NCI-H82 treated with DMSO at 0.1 percent for 48 hours (cell line): Measurements from ENCODE around the gene CDH1.

Source experiments
- DNase-seq: peaks from one replicate; lab custom pipeline; 2025; ENCODE audit not compliant: unreplicated experiment; lab: John Stamatoyannopoulos, UW

Gene CDH1

GRCh38 chr16:68759062-68759461 is 22.0 kb downstream of the CDH1 start:
- no peak for DNase-seq

DNA sequence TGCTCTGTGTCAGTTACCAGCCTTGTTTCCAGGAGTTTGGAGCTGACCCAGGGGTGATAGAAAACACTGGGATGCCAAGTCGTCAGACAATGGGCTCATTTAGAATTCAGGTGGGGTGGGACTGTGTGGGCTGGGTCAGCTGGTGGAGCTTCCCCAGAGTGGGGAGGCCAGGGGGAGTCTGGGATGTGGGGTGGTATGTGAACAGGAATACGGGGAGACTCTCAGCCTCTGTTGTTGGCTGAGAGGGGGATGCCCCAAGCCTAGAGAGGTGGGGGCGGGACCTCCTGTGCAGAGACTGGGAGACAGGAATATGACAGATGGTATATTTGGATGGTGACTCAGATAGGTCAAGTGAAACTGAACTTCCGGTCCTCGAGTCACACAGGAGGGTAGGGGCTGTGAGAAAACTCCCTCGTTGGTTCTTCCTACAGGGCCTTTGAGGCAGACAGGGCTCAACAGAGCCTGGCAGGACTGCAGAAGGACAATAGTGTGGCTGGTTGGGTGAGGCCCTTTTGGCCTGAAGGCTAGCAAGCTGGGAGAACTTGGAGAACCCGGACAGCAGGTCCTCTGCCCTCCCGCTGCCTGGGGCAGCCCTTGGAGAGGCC is 23.7 kb downstream of the CDH1 start:
- no peak for DNase-seq

DNA sequence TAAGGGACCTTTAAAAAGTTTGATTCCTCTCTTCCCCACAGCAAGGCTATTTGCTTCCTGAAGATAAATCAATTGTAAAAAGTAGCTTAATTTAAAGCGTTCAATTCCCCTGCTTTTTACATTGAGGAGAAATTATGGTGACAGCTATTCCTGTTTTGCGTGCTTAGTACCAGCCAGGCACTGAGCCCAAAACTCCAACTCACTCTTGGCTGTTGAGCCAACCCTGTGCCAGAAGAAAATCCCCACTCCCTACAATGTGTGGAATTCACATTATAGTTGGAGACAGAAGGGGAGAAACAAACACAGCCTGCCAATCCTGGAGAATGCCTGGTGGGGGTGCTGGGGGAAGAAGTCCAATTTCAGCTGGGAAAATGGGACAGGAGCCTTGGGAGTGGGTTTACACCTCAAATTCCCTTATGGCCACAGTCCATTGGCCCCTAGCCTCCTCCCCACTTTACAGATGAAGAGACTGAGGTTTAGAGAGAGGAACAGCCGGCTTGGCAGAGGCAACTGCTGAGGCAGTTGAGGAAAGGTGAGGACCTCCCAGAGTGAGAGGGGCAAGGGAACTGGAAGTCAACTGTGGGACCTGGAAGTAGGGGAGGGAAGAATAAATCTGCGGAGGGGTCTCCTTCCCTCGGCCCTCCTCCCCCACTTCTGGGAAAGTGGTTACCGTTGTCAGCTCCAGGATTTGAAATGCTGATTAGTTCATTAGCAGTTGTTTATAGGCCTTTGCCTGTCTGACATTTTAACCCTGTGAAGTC is 26.1 kb downstream of the CDH1 start:
- DNase-seq = no peak

- DNase-seq = no peak
Measured at GRCh38 chr16:68764862-68765261, 27.8 kb downstream of the CDH1 start.

DNA sequence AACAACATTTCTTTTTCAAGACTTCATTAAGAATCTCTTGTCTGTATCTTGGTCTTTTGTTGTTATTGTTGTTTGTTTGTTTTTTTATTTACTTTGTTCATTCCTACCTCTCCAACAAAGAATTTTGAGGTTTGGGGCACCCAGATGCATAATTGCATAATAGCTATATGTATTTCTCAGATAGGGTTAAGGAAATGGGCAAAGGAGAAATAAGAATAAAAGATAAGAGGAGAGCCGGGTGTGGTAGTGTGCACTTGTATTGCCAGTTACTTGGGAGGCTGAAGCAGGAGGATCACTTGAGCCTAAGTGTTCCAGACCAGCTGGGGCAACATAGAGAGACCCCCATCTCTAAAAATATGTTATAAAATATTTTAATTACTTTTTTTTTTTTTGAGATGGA is 30.5 kb downstream of the CDH1 start:
- DNase-seq = no peak

DNA sequence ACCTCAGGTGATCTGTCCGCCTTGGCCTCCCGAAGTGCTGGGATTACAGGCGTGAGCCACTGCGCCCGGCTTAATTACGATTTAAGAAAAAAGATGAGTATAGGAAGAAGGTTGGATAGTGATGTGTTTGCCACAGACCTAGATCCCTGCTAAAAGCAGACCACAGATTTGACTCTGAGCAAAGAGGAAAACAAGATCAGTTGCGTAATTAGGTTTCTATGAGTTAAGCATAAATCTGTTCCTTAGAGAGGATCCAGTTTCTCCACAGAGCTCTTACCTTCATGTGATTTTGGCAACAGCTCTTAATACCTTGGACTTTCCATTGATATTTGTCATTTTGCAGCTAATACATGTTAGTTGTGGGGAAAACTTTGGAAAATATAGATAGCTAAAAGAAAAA is 31.1 kb downstream of the CDH1 start:
- DNase-seq = peak; percentile 2

GRCh38 chr16:68768771-68769170 is 31.7 kb downstream of the CDH1 start:
- no peak for DNase-seq

DNA sequence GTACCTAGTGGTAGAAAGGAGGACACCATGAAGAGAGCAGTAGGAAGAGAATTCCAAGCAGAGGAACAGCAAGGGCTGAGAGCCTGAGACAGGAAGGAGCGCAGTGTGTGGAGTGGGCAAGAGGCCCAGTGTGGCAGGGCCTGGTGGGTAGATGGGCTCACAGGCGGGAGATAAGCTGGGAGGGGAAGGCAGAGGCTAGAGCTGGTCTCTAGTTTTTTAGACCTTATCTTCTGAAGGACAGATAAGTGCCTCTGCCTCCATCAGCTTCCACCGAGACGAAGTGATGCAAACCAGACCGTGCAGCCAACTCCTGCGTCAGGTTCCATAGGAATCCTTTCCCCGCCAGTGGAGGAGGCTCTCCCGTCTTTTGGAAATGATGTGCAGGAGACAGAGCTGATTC is 33.6 kb downstream of the CDH1 start:
- DNase-seq = no peak

DNA sequence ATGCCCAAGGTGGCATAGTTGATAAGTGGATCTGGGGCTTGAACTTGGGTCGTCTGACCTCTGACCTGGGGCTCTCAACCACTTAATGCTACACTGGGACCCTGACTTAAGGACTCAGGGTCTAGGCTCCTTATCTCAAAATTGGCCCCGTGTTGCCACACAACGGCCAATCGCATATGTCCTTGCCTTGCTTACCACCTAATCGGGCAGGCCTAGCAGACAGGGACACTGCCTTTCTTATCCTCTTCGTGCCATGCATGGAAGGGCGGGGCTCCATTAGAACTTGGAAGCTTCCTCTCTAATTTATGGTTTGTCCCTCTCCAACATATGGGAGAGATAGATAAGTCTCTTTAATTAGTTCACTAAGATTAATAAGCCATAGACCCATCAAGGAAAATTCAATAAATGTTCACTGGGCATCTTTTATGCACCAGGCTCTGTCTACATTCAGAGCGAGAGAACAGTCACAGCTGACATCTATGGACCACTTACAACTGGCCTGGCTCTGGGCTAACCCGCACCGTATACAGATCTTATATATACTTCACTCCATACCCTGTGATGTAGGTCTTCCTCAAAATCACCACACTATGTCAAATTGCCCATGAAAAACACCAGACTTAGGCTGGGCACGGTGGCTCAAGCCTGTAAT is 35.1 kb downstream of the CDH1 start:
- DNase-seq = no peak

DNA sequence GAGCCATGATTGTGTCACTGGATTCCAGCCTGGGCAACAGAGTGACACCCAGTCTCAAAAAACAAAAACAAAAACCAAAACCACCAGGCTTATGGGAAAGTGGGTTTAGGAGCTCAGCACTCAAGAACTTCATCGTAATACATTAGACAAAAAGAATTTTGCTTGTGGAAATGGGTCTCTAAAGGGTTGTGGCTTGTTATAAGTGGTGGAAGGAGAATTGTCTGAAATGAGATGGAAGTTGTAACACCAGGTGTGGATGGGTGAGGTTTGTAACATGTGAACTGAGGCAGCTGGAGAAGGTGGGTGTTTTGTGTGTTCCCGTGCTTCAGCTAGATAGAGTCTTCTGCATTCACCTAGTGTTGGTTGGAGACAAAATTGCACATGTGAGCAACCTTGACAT is 35.8 kb downstream of the CDH1 start:
- no peak for DNase-seq

DNA sequence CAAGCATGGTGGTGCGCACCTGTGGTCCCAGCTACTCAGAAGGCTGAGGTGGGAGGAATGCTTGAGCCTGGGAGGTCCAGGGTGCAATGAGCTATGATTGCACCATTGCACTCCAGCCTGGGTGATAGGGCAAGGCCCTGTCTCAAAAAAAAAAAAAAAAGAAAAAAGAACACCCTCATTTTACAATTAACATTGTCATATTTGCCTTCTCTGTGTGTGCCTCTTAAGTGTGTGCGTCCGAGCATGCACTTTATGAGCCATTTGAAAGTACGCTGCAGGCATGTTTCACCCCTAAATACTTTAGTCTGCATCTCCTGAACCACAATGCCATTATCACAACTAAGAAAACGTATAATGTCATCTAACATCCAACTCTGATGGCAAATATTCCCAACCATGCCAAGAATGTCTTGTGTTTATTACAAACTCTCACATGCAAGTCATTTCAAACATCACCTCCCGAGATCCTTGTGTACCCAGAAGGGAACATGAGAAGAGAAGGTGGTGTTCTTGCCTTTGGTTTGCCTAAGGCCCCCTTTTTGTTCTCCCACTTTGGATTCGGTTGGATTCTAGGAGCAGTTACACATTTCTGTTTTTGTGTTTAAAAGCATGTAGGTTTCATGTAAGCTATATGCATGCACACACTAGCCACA is 38.0 kb downstream of the CDH1 start:
- DNase-seq = no peak

GRCh38 chr16:68776821-68777485 is 39.9 kb downstream of the CDH1 start:
- no peak for DNase-seq

GRCh38 chr16:68778551-68779231 is 41.6 kb downstream of the CDH1 start:
- DNase-seq = no peak

DNA sequence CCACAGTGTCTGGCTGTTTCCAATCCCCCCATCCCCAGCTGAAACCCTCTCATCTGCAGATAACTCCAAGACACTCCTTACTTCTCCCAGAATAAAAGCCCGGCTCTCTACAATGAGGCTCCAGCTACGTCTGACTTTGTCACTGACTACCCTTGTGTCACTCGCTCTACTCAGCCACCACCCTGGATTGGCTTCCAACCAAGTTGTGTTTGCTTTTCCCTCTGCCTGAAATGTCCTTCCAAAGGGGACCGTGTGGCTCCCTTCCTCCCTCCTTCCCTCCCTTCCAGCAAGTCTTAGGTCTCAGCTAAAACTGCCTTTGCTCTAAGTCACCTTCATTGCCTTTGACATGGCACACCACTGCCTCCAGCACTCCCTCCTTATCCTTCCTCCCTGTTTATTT is 42.8 kb downstream of the CDH1 start:
- DNase-seq = no peak

- DNase-seq = no peak
Measured at GRCh38 chr16:68781784-68782183, 44.7 kb downstream of the CDH1 start.

DNA sequence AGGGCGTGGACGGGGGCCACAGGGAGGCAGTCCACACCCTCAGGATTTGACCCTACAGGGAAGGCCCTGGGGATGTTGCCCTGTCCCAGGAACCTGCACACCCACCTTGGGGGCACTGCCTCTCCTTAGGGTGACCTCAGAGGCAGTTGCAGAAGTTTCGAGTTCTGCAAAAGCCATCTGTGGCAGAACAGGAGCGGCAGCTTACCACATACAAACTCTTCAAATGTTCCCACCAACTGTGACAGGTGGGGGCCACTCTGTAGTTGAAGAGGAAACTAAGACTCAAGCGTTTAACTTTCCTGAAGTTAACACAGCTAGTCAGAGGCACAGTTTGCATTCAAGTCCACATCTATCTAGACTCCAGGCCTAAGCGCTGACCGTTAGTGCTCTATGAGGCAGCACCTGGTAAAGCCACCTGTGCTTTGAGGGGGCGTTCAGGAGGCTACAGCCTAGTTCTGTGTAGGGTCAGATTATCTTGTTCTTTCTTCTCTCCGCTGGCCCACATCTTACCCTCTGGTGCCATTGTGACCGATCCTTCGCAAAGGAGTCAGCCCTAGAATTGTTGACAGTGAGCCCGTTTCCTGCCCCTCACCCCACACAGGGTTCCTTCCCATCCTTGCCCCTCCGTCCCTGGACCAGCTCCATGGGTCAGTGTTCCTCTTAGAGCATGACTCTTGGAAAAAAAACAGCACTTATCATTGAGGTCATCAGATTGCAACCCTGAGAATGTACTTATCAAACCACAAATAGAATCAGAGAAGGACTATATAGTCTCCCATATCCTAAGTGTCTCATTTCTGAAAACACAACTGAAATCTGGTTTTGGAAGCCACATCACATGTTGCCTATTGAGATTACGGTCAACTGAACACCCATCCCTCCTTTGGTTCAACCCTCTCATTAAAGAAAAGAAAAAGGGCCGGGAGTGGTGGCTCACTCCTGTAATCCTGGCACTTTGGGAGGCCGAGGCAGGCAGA is 45.4 kb downstream of the CDH1 start:
- no peak for DNase-seq

GRCh38 chr16:68784226-68784625 is 47.1 kb downstream of the CDH1 start:
- DNase-seq = no peak

DNA sequence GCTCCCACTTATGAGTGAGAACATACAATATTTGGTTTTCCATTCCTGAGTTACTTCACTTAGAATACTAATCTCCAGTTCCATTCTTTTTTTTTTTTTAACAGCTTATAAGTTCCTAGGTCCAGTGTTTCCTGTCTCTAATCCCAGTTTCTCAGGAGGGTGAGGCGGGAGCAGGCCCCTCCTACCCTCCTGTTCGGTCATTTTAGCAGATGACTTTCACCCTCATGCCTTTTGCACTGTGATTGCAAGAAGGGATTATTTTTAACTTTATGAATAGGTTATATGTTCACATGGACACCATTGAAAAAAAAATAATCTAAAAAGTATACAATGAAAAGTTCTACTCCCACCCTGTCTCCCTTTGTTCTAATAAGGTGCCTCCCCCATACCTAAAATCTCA is 47.6 kb downstream of the CDH1 start:
- DNase-seq = no peak

GRCh38 chr16:68785715-68786114 is 48.6 kb downstream of the CDH1 start:
- DNase-seq = no peak
